Motor neuron (in vitro differentiated cells): ENCODE measurements around the gene LRSAM1. TPM values are rescaled to one million over a fixed set of nuclear protein-coding genes. Genes with fewer than 3 reads are reported as not detected.

Experiments
- ATAC-seq, 8 experiments: fragments of 200-7000 bp; cut with Tn5 transposase; replicated peaks in 6 of 8; 2 replicates each; pipeline ENCODE4 v1.8.0; 2021; ENCODE audit warnings: mild to moderate bottlenecking in 8 of 8, moderate library complexity in 8 of 8
- H3K27ac ChIP-seq, 2 donors: fragments of 250-450 bp; sonication (Bioruptor Pico); 2 replicates each; pipeline ENCODE4 v1.9.0; 2021; ENCODE audit warnings: antibody characterized with exemption in 2 of 2, mild to moderate bottlenecking in 2 of 2, moderate library complexity in 1 of 2
- H3K4me1 ChIP-seq, 2 donors: fragments of 250-450 bp; sonication (Bioruptor Pico); replicated peaks in 1 of 2; 2 replicates each; pipeline ENCODE4 v1.6.1; 2021; ENCODE audit warnings: antibody characterized with exemption in 2 of 2, mild to moderate bottlenecking in 2 of 2, moderate library complexity in 1 of 2
- H3K4me3 ChIP-seq, 5 donors: fragments of 250-450 bp; sonication (Bioruptor Pico); 2 replicates each; pipeline ENCODE4 v1.9.0; 2021; ENCODE audit warnings: antibody characterized with exemption in 5 of 5, mild to moderate bottlenecking in 5 of 5, moderate library complexity in 4 of 5
- WGBS, 10 experiments: fragments of 450-650 bp; shearing (Covaris generic); methylation state at CpG; one replicate each; pipeline ENCODE4 v1.0.0; 2022; 5-methylcytosine and 5-hydroxymethylcytosine counted together
- in situ Hi-C, 9 experiments: fragments of 400-800 bp; cut with MboI; loops; one replicate each; pipeline ENCODE4 v1.15.0; 2021; ENCODE audit warnings: low sequenced_read_pairs in 9 of 9, low pct_unique_long_range_greater_than_20kb in 2 of 9; ENCODE audit not compliant: unreplicated experiment in 9 of 9
- total RNA-seq, 8 experiments: library from RNA; unstranded; fragments of 300-600 nt; gene quantifications; 2 replicates each; pipeline versions ENCODE4 v1.2.3 to v1.2.4, GENCODE V29; 2022

Gene LRSAM1
- total RNA-seq, 8 experiments from 2014 or later = 11.5 to 24.1 (median 15.7) TPM

DNA sequence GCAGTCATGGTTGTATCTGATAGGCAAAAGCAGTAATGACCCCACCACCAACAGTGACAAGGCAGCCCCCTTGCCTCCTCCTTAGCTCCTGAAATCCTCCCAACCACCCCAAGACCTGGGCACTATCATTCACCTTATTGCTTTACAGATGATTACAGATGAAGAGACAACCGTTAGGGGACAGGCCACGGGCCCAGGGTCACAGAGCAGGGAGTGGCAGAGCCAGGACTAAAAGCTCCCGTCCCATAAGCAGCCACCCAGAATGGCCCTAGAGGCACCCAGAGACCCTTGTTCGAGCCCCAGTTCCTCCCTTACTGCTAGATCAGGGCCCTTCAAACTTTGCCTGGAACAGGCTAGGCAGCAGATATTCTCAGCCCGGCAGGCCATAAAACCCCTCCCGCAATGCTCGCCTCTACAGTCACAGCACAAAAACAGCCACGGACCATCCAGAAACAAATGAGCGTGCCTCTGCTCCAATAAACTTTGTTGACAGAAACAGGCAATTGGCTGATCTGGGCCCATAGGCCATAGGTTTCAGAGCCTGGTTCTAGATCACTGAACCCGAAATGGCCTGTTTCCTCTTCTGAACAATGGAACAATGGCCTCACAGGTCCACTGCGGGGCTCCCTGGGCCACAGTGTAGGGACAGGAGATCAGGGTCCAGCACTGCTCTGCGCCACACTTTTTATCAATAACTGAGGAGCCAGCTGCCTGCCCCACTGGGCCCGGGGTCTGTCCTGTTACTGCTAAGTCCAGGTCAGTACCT lies 67.0 kb downstream of the LRSAM1 start:
- Histone ChIP-seq H3K4me1 (no peaks in the 10 kb centered on the region), H3K4me3 (no peak overlapping the region), H3K27ac (no peak overlapping the region)
- no peak for ATAC-seq
- in situ Hi-C loops = loop anchor here in 1 of 9 experiments (25.0 kb wide), 1 partner anchor 169 kb away; no protein-coding TSS in a partner anchor
- WGBS, 10 experiments = 81 to 100% (median 85%) methylated on average over 1 to 9 of the region's 13 CpGs; no CpG with 5 or more reads in 3 of the 10 experiments

DNA sequence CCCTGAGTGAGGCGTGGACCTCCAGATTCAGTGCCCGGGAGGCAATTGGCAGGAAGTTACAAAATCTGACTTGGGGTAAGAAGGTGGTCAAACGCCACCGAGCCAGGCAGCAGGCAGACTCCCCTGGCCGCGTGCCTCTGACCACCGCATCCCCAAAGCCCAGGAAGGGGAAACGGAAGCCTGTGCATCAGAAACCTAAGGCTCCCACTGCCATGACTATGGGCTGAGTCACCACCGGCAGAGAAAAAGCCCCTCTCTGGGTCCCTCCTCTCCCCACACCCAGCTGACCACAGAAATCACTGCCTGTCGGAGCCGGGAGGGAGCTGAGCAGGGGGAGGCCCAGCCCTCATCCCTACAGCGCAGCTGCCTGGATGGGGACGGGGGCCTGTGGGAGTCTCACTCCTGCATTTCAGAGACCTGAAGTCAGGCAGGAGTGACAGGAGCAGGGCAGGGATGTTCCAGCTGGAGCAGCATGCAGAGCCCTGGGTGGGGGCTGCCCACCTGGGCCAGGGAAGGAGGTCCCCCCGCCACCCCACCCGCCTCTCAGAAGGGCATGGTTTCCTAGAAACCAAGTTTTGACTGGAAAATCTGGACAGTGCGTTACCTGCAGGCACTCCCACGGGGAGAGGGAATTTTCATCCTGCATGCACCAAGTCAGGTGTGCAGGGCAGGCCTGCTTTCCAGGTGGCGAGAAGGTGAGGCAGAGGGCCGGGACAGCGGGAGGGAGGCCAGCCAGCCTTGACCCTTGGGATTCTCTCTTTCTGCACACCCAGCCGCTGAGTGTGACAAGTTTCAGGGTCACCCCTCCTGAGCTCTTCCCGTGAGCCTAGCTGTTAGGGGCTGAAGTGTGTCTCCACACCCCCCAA lies 68.2 kb downstream of the LRSAM1 start:
- Histone ChIP-seq H3K4me3 (no peak overlapping the region), H3K27ac (no peak overlapping the region), H3K4me1 (no peaks in the 10 kb centered on the region)
- 20 to 95% (median 80%) methylated on average over 1 to 5 of the region's 22 CpGs; no CpG with 5 or more reads in 3 of the 10 experiments for WGBS, 10 experiments
- ATAC-seq = peak in 7 of 8 experiments; percentile 67 to 99 (median 97)
- in situ Hi-C loops = loop anchor here in 1 of 9 experiments (25.0 kb wide), 1 partner anchor 168 kb away; no protein-coding TSS in a partner anchor

DNA sequence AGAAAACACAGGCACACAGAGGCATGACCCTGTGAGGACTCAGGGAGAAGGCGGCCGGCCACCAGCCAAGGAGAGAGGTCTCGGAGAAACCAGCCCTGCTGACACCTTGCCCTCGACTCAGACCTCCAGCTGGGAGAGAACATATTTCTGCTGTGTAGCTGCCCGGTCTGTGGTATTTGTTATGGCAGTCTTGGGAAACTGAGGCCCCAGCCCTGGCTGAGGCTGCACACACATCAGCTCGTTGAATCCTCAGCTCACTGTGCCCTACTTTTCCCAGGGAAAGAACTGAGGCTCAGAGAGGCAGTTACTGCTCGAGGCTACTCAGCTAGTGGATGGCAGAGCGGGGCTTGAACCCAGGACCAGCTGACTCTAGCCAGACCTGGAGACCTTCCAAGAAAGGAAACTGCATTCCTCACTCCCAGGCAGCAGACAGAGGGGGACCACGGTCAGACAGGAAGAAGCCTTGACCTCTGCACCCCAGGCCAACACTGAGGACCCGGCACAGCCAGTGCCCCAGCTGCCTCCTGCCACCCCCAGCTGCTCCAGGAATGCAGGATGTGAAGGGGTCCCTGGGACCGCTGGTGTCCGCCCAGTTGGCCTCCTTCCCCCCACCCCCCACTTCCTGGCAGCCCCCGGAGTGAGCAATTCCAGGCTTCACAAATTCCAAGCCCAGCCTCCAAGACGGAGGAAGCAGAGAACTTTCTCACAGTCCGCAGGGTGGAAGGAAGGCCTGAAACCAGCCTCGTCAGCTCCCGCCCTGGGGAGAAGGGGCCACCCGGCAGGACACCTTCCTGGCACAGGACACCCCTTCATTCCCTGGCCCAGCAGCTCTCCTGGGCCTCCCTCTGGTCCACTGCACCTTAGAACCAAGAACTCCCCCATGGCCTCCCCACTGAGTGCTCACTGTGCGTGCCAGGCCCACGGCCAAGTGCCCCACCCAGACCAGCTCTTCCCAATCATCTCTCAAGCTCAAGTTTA lies 69.9 kb downstream of the LRSAM1 start:
- in situ Hi-C loops = loop anchor here in 1 of 9 experiments (25.0 kb wide), 1 partner anchor 166 kb away; no protein-coding TSS in a partner anchor
- H3K4me1 ChIP-seq = no peaks in the 10 kb centered on the region
- no peak overlapping the region for H3K27ac ChIP-seq
- H3K4me3 ChIP-seq = no peak overlapping the region
- ATAC-seq = peak in 3 of 8 experiments; percentile 54 to 56 (median 55)
- 40 to 100% (median 78%) methylated on average over 2 to 7 of the region's 20 CpGs; no CpG with 5 or more reads in 3 of the 10 experiments for WGBS, 10 experiments

- in situ Hi-C loops = loop anchor here in 1 of 9 experiments (25.0 kb wide), 1 partner anchor 165 kb away; no protein-coding TSS in a partner anchor
- peak in 3 of 8 experiments; percentile 10 to 45 (median 19) for ATAC-seq
These were observed 70.6 kb downstream of the LRSAM1 start for GRCh38 chr9:127521919-127522304.

GRCh38 chr9:127522727-127523126 lies 71.4 kb downstream of the LRSAM1 start:
- Histone ChIP-seq H3K4me3 (no peak overlapping the region), H3K4me1 (no peaks in the 10 kb centered on the region), H3K27ac (no peak overlapping the region)
- 100% methylated on average over 1 of the region's 2 CpGs; no CpG with 5 or more reads in 9 of the 10 experiments for WGBS, 10 experiments
- peak in 1 of 8 experiments; percentile 15 for ATAC-seq
- in situ Hi-C loops = loop anchor here in 1 of 9 experiments (25.0 kb wide), 1 partner anchor 165 kb away; no protein-coding TSS in a partner anchor

More at GRCh38 chr9:127521919-127522304, 70.6 kb downstream of the LRSAM1 start:
- WGBS, 10 experiments = no CpG with 5 or more reads among the region's 5 CpGs
- Histone ChIP-seq H3K27ac (no peak overlapping the region), H3K4me1 (no peaks in the 10 kb centered on the region), H3K4me3 (no peak overlapping the region)

- no peak overlapping the region for H3K4me3 ChIP-seq
These were observed 72.1 kb downstream of the LRSAM1 start for GRCh38 chr9:127523312-127523851.

DNA sequence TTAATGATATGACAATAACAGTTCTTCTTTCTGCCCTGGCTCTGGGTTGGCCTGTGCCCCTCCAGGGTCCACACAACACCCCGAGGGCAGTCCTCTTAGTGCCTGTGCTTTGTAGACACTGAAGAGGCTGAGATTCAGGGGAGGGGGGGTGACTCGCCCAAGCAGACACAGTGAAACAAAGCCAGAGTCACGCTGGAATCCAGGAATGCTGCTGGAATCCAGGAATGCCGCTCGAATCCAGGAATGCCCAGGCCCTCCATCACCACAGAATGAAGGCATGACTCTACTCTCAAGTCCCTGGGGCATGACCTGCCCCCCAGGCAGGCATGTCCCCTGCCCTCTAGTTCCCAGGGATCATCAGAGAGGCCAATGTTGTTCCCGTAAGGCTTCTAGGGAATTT lies 73.1 kb downstream of the LRSAM1 start:
- H3K27ac ChIP-seq = no peak overlapping the region
- H3K4me3 ChIP-seq = no peak overlapping the region
- 7 to 91% (median 78%) methylated on average over 1 to 5 of the region's 6 CpGs; no CpG with 5 or more reads in 4 of the 10 experiments for WGBS, 10 experiments
- no peak for ATAC-seq
- H3K4me1 ChIP-seq = peaks cover 0 to 7% of the 10 kb centered on the region in 2 donors
- in situ Hi-C loops = loop anchor here in 1 of 9 experiments (25.0 kb wide), 1 partner anchor 163 kb away; no protein-coding TSS in a partner anchor

More at GRCh38 chr9:127523312-127523851, 72.1 kb downstream of the LRSAM1 start:
- ATAC-seq = no peak
- H3K4me1 ChIP-seq = peaks cover 0 to 4% of the 10 kb centered on the region in 2 donors
- in situ Hi-C loops = loop anchor here in 1 of 9 experiments (25.0 kb wide), 1 partner anchor 164 kb away; no protein-coding TSS in a partner anchor
- no peak overlapping the region for H3K27ac ChIP-seq
- 80 to 100% (median 94%) methylated on average over 1 to 6 of the region's 9 CpGs; no CpG with 5 or more reads in 5 of the 10 experiments for WGBS, 10 experiments

GRCh38 chr9:127525401-127526188 lies 74.3 kb downstream of the LRSAM1 start:
- H3K4me3 ChIP-seq = no peak overlapping the region
- no peak overlapping the region for H3K27ac ChIP-seq
- WGBS, 10 experiments = 84 to 100% (median 94%) methylated on average over 1 to 8 of the region's 8 CpGs; no CpG with 5 or more reads in 1 of the 10 experiments
- in situ Hi-C loops = no loop called here
- ATAC-seq = peak in 1 of 8 experiments; percentile 13
- peaks cover 0 to 7% of the 10 kb centered on the region in 2 donors for H3K4me1 ChIP-seq

GRCh38 chr9:127526655-127527559 lies 75.6 kb downstream of the LRSAM1 start:
- no peak overlapping the region for H3K27ac ChIP-seq
- H3K4me1 ChIP-seq = peaks cover 0 to 7% of the 10 kb centered on the region in 2 donors
- 51 to 100% (median 60%) methylated on average over 1 to 3 of the region's 30 CpGs; no CpG with 5 or more reads in 5 of the 10 experiments for WGBS, 10 experiments
- in situ Hi-C loops = no loop called here
- no peak for ATAC-seq
- H3K4me3 ChIP-seq = no peak overlapping the region

GRCh38 chr9:127527560-127528268 lies 76.4 kb downstream of the LRSAM1 start:
- no peak overlapping the region for H3K27ac ChIP-seq
- H3K4me1 ChIP-seq = peaks cover 0 to 7% of the 10 kb centered on the region in 2 donors
- no peak overlapping the region for H3K4me3 ChIP-seq
- WGBS, 10 experiments = 80 to 100% (median 98%) methylated on average over 1 to 10 of the region's 17 CpGs; no CpG with 5 or more reads in 2 of the 10 experiments
- in situ Hi-C loops = no loop called here
- ATAC-seq = no peak
